Stomach (tissue), 4 donors: ENCODE results near the gene USP46.

Experiments
- POLR2A ChIP-seq, 4 donors: fragments of 450-650 bp; IDR thresholded peaks; one replicate each; pipeline ENCODE4 v1.6.1; 2016; ENCODE audit warnings: antibody characterized with exemption in 4 of 4, control low read depth in 2 of 4, mild to moderate bottlenecking in 1 of 4, moderate library complexity in 1 of 4
- POLR2AphosphoS5 ChIP-seq, 3 donors: sonication (generic); formaldehyde crosslinking; IDR thresholded peaks; one replicate each; pipeline ENCODE4 v1.6.1; 2016; ENCODE audit warnings: antibody characterized with exemption in 3 of 3
- TF ChIP-seq, protein P1 (sequence below), 7 experiments: fragments of 450-650 bp in 4 of 7; fragments of 200-600 bp in 3 of 7; sonication (generic) in 3 of 7; IDR thresholded peaks; one replicate each; pipeline ENCODE4 v1.5.1; 2016 to 2019; ENCODE audit warnings: antibody characterized with exemption in 7 of 7, control low read depth in 2 of 7, mild to moderate bottlenecking in 1 of 7

DNA sequence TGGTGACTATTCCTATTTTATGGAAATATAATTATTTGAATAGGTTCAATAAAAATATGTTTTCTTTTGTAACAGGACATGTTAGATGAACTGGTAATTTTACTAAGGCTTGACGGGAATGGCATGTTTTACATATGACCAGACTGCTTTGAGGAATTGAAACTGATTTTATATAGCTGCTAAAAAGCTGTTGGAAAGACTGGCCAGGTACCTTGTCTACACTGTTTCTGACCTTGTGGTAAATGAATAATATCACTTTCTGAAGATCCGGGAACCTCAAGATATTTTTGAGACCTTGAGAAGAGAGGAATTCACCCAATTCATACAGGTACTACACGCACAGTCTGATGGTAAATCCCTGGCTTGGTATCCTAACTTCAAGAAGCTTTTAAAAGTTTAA, 42.1 kb upstream of the USP46 start:
- TF ChIP-seq, protein P1, sequence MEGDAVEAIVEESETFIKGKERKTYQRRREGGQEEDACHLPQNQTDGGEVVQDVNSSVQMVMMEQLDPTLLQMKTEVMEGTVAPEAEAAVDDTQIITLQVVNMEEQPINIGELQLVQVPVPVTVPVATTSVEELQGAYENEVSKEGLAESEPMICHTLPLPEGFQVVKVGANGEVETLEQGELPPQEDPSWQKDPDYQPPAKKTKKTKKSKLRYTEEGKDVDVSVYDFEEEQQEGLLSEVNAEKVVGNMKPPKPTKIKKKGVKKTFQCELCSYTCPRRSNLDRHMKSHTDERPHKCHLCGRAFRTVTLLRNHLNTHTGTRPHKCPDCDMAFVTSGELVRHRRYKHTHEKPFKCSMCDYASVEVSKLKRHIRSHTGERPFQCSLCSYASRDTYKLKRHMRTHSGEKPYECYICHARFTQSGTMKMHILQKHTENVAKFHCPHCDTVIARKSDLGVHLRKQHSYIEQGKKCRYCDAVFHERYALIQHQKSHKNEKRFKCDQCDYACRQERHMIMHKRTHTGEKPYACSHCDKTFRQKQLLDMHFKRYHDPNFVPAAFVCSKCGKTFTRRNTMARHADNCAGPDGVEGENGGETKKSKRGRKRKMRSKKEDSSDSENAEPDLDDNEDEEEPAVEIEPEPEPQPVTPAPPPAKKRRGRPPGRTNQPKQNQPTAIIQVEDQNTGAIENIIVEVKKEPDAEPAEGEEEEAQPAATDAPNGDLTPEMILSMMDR (IDR thresholded peaks at IDR 0.05) = no peak
- no peak for TF ChIP-seq POLR2A (IDR thresholded peaks at IDR 0.05)
- TF ChIP-seq POLR2AphosphoS5 (IDR thresholded peaks at IDR 0.05) = no peak
